HCT116 (cell line): ENCODE measurements around the gene CD83.

Experiments
- CTCF ChIP-seq, 3 experiments: fragments of 200-600 bp in 1 of 3; sonication (generic) in 1 of 3; IDR thresholded peaks in 2 of 3; conservative IDR thresholded peaks in 1 of 3; 2 replicates each; pipeline ENCODE4 v1.5.1; 2012 to 2017; ENCODE audit warnings: low read depth in 2 of 3, low read length in 2 of 3, antibody characterized with exemption in 1 of 3, borderline replicate concordance in 1 of 3, control low read depth in 1 of 3, mild to moderate bottlenecking in 1 of 3, mixed read lengths in 1 of 3, mixed run types in 1 of 3, moderate library complexity in 1 of 3; ENCODE audit not compliant: insufficient read depth in 1 of 3
- EZH2phosphoT487 ChIP-seq: fragments of 200-600 bp; IDR thresholded peaks from 2 replicates; pipeline ENCODE4 v1.6.1; 2018; ENCODE audit warnings: antibody characterized with exemption, borderline replicate concordance
- POLR2A ChIP-seq: IDR thresholded peaks from 2 replicates; pipeline ENCODE4 v1.7.0; 2011; ENCODE audit warnings: borderline replicate concordance; ENCODE audit not compliant: insufficient read depth, insufficient read length; ENCODE audit errors: extremely low read depth
- REST ChIP-seq: IDR thresholded peaks from 2 replicates; pipeline ENCODE4 v1.6.1; 2012; ENCODE audit warnings: low read depth
- ZBTB33 ChIP-seq: IDR thresholded peaks from 2 replicates; pipeline ENCODE4 v1.6.1; 2011; ENCODE audit warnings: mild to moderate bottlenecking, low read length, moderate library complexity; ENCODE audit not compliant: insufficient replicate concordance; ENCODE audit errors: extremely low read depth

GRCh38 chr6:14132244-14132920 is 14.8 kb downstream of the CD83 start:
- TF ChIP-seq CTCF (IDR thresholded peaks at IDR 0.05 in 2 of 3, conservative IDR thresholded peaks at IDR 0.05 in 1 of 3; ENCODE audit: borderline replicate concordance in 1 of 3, insufficient read depth in 1 of 3, low read depth in 2 of 3, low read length in 2 of 3) (no peak), POLR2A (no peak), EZH2phosphoT487 (no peak), REST (no peak), ZBTB33 (no peak)
